Small intestine (tissue), 7 donors: ENCODE results near the gene LRRTM3. TPM values are rescaled to one million over a fixed set of nuclear protein-coding genes. Genes with fewer than 3 reads are reported as not detected.

Experiments used
- DNase-seq, 2 donors: peaks; one replicate each; pipeline versions ENCODE4 v3.0.0 to v3.0.0-alpha.2; 2013
- FAIRE-seq: peaks from 2 replicates; lab custom pipeline; 2012; peaks lifted over from hg19 to GRCh38; lab: Jason Lieb, UNC
- H3K27ac ChIP-seq, 3 donors: one replicate each; pipeline ENCODE4 v1.5.1; 2013; ENCODE audit warnings: low read length in 2 of 3, mild to moderate bottlenecking in 2 of 3, control low read depth in 1 of 3, inconsistent platforms in 1 of 3, low read depth in 1 of 3, moderate library complexity in 1 of 3
- H3K27me3 ChIP-seq, 3 donors: one replicate each; pipeline ENCODE4 v1.6.1; 2013; ENCODE audit warnings: low read length in 3 of 3, inconsistent platforms in 1 of 3; ENCODE audit not compliant: control insufficient read depth in 3 of 3, insufficient read depth in 3 of 3
- H3K36me3 ChIP-seq, 3 donors: one replicate each; pipeline ENCODE4 v1.6.1; 2013; ENCODE audit warnings: low read length in 3 of 3, inconsistent platforms in 1 of 3, low read depth in 1 of 3, mild to moderate bottlenecking in 1 of 3, moderate library complexity in 1 of 3; ENCODE audit not compliant: control insufficient read depth in 3 of 3, insufficient read depth in 2 of 3
- H3K4me1 ChIP-seq, 3 donors: one replicate each; pipeline ENCODE4 v1.6.1; 2013; ENCODE audit warnings: low read length in 2 of 3, inconsistent platforms in 1 of 3, low read depth in 1 of 3, mild to moderate bottlenecking in 1 of 3, moderate library complexity in 1 of 3; ENCODE audit not compliant: control insufficient read depth in 3 of 3, insufficient read depth in 2 of 3
- H3K4me3 ChIP-seq, 3 donors: one replicate each; pipeline ENCODE4 v1.5.1; 2013; ENCODE audit warnings: low read length in 3 of 3, control low read depth in 1 of 3, inconsistent platforms in 1 of 3, low read depth in 1 of 3, mild to moderate bottlenecking in 1 of 3, moderate library complexity in 1 of 3
- H3K9me3 ChIP-seq, 2 donors: one replicate each; pipeline ENCODE4 v1.6.1; 2013; ENCODE audit warnings: low read depth in 1 of 2, low read length in 1 of 2; ENCODE audit not compliant: control insufficient read depth in 2 of 2, insufficient read depth in 1 of 2
- WGBS, 3 donors: extraction: QIAGEN DNeasy Blood & Tissue Kit; methylation state at CpG; one replicate each; pipeline ENCODE4 v1.1.7; 2013; 5-methylcytosine and 5-hydroxymethylcytosine counted together
- polyA plus RNA-seq, 4 donors: library from polyadenylated mRNA; stranded (reverse) in 3 of 4; unstranded in 1 of 4; fragments of 200-250 nt in 3 of 4; fragments of 120-200 nt in 1 of 4; gene quantifications; one replicate each; pipeline versions ENCODE4 v1.2.1 to v1.2.3, GENCODE V29; 2013
- donor health status: healthy with polysubstance abuse.
- donor health status: control.
- donor health status: control.
- donor health status: Bipolar disorder and iron deficiency.
- donor health status: healthy.

LRRTM3 gene
- polyA plus RNA-seq, 4 donors = 0.10 to 0.31 TPM; not detected in 2

DNA sequence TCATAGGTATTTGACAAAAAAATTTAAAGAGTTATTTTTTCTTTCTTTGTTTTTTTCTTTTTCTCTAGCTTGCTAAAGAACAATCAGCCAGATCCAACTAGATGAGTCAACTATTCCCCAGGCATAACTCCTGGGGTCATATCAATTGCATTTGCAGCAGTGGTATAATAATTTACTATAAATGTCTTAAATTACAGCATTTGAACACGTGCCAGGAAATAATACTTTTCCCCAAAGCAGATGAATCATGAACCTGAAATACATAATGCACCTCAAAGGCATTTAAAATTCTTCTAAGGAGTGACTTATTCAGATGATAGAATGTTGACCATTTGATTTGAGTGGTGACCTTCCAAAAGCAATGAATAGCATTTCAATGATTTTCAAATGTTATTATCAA is 190.1 kb downstream of the LRRTM3 start:
- Histone ChIP-seq H3K4me3 (no peak overlapping the region), H3K4me1 (peaks cover 0 to 12% (median 0%) of the 10 kb centered on the region in 3 donors), H3K27me3 (no peaks in the 10 kb centered on the region), H3K27ac (no peak overlapping the region), H3K9me3 (no peaks in the 10 kb centered on the region), H3K36me3 (no peaks in the 10 kb centered on the region)
- DNase-seq = no peak
- 11 to 38% (median 29%) methylated on average over 1 of the region's 1 CpG for WGBS, 3 donors
- no peak for FAIRE-seq

DNA sequence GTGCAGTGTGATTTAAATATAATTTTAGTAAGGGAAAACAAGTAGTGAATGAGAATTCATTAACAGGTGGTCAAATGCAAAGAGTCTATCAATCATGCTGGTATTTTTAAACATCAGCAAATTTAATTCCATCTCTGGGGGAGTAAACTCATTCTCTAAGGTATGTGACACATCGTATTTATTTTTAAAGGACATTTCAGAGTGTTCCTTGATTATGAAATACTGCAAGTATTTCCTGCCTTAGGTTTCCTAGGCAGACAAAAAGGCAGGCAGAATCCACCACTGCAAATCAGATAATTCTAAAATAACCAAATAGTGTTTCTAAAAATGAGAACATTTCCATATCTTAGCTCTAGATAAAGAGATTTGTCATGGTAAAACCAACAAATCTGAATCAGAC is 193.8 kb downstream of the LRRTM3 start:
- peaks cover 0 to 1% (median 0%) of the 10 kb centered on the region in 3 donors for H3K4me1 ChIP-seq
- no peaks in the 10 kb centered on the region for H3K27me3 ChIP-seq
- no peak for DNase-seq
- no peak overlapping the region for H3K27ac ChIP-seq
- FAIRE-seq = no peak
- 61 to 75% (median 70%) methylated on average over 1 of the region's 1 CpG for WGBS, 3 donors
- H3K4me3 ChIP-seq = no peak overlapping the region
- no peaks in the 10 kb centered on the region for H3K36me3 ChIP-seq
- no peaks in the 10 kb centered on the region for H3K9me3 ChIP-seq

DNA sequence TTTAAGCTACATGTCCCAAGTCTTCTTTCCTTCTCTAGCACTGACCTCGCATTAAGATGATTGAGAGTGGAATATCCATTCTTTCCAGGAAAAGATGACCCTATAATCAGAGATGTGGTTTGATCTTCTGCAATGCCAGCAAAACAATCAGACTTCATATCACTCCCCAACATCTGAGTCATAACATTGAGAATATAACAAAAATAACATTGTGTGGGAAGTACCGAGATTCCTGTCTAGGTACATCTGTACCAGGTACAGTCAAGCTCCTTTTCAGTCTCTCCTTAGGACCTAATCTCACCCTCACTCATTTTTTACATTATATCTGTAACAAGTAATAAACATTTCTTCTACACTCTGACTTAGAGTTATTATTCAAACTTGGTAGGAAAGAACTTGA is 201.6 kb downstream of the LRRTM3 start:
- H3K9me3 ChIP-seq = no peaks in the 10 kb centered on the region
- no peaks in the 10 kb centered on the region for H3K36me3 ChIP-seq
- no peaks in the 10 kb centered on the region for H3K27me3 ChIP-seq
- no peak for DNase-seq
- H3K4me1 ChIP-seq = no peaks in the 10 kb centered on the region
- FAIRE-seq = no peak
- no peak overlapping the region for H3K4me3 ChIP-seq
- H3K27ac ChIP-seq = no peak overlapping the region
- WGBS, 3 donors = 79 to 87% (median 82%) methylated on average over 2 of the region's 2 CpGs

DNA sequence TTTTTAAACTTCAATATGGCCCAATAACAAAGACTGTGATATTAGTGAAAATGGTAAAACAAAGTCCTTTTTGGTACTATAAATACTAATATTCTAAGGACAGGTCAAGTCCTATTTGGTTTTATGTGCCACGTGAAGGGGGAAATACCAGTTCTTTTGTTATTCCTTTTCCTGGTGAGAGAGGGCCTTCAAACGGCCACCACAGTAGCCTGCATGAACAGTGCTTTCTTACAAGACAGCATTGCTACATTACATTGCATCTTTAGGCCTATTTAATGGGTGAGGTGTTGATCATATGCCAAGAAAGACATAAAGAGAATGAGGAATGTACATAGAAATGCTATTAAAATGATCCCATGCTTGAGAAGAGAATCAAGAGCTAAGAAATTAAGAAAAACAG is 214.8 kb downstream of the LRRTM3 start:
- FAIRE-seq (no peak), DNase-seq (no peak)
- Histone ChIP-seq H3K4me3 (no peak overlapping the region), H3K27me3 (no peaks in the 10 kb centered on the region), H3K4me1 (no peaks in the 10 kb centered on the region), H3K27ac (no peak overlapping the region), H3K9me3 (no peaks in the 10 kb centered on the region), H3K36me3 (no peaks in the 10 kb centered on the region)
- WGBS, 3 donors = 50 to 69% (median 57%) methylated on average over 2 of the region's 2 CpGs

DNA sequence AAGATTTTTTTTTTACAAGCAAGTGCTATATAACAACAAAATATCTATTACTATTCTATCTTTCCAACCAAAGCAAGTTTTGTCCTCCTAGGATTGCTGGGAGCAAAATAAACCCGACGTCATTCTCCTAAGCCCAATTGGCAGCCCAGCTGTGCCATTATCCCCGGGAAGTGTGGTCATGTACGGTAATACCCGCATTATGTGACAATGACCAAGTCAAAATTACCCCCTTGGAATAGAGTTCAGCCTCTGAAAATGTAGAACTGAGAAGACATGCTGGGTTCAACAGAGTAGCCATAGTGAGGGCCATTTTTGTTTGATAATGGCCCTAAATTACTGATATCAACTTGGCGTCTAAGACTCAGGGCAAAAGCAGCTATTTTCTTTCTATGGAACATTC is 215.5 kb downstream of the LRRTM3 start:
- WGBS, 3 donors = 72 to 94% (median 77%) methylated on average over 6 of the region's 6 CpGs
- H3K36me3 ChIP-seq = no peaks in the 10 kb centered on the region

DNA sequence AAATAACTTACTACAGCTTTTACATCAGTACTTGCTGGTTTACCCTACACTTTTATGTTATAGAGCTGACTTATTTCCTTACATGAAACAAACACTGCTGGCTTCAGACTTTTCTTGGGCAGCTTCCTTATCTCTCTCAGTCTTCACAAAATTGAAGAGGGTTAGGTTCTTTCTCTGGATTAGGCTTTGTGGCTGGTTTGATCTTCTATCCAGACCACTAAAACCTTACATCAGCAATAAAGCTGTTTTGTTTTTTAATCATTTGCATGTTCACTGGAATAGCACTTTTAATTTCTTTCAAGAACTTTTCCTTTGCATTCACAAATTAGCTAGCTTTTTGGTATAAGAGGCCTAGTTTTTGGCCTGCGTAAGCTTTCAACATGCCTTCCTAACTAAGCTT is 218.7 kb downstream of the LRRTM3 start:
- DNase-seq (no peak), FAIRE-seq (no peak)
- H3K27ac ChIP-seq = no peak overlapping the region
- no peaks in the 10 kb centered on the region for H3K27me3 ChIP-seq
- no peaks in the 10 kb centered on the region for H3K4me1 ChIP-seq
- 49 to 98% (median 93%) methylated on average over 1 of the region's 1 CpG for WGBS, 3 donors
- H3K36me3 ChIP-seq = no peaks in the 10 kb centered on the region
- H3K4me3 ChIP-seq = no peak overlapping the region
- H3K9me3 ChIP-seq = no peaks in the 10 kb centered on the region

More for the DNA sequence above, 215.5 kb downstream of the LRRTM3 start:
- no peaks in the 10 kb centered on the region for H3K27me3 ChIP-seq
- H3K27ac ChIP-seq = no peak overlapping the region
- DNase-seq = no peak
- no peak overlapping the region for H3K4me3 ChIP-seq
- FAIRE-seq = no peak
- no peaks in the 10 kb centered on the region for H3K9me3 ChIP-seq
- no peaks in the 10 kb centered on the region for H3K4me1 ChIP-seq
